Cardiac muscle cell (in vitro differentiated cells and primary cell): ENCODE results near the gene PCNA. TPM values are rescaled to one million over a fixed set of nuclear protein-coding genes. Genes with fewer than 3 reads are reported as not detected.
A peak's percentile ranks its signal among the peaks of the same experiment; 100 is the strongest.

Source experiments
- DNase-seq, 2 donors: peaks; one replicate each; pipeline versions ENCODE4 v3.0.0 to v3.0.0-alpha.2; 2010 to 2017; ENCODE audit warnings: low read depth in 1 of 2, low spot score in 1 of 2
- H3K27ac ChIP-seq: fragments of 200-600 bp; sonication (generic); 2 replicates; pipeline ENCODE4 v1.5.1; 2016
- H3K27me3 ChIP-seq: fragments of 200-600 bp; sonication (generic); 2 replicates; pipeline ENCODE4 v1.6.0; 2016; ENCODE audit warnings: control low read depth
- H3K36me3 ChIP-seq: fragments of 200-600 bp; sonication (generic); 2 replicates; pipeline ENCODE4 v1.5.1; 2016; ENCODE audit warnings: control low read depth
- H3K4me1 ChIP-seq: fragments of 200-600 bp; sonication (generic); 2 replicates; pipeline ENCODE4 v1.8.1; 2017; ENCODE audit warnings: low read depth, mild to moderate bottlenecking, mixed run types
- H3K4me3 ChIP-seq: fragments of 200-600 bp; sonication (generic); 2 replicates; pipeline ENCODE4 v1.5.1; 2016; ENCODE audit warnings: mild to moderate bottlenecking
- H3K9me3 ChIP-seq: fragments of 200-600 bp; sonication (generic); 2 replicates; pipeline ENCODE4 v1.5.1; 2017; ENCODE audit warnings: low read depth, mild to moderate bottlenecking, control low read depth
- polyA plus RNA-seq: library from polyadenylated mRNA; unstranded; fragments of >200 nt; fragmentation: Nextera tagmentation; extraction: Ambion mirVana; gene quantifications from 2 replicates; pipeline ENCODE4 v1.2.1, GENCODE V29; 2016
- total RNA-seq: library from RNA; depleted of rRNA; stranded (reverse); fragments of >200 nt; gene quantifications from 2 replicates; pipeline ENCODE4 v1.2.3, GENCODE V29; 2016
- TF ChIP-seq, protein P1 (sequence below): IDR thresholded peaks from 2 replicates; pipeline ENCODE4 v1.5.1; 2012; ENCODE audit warnings: low read depth, mild to moderate bottlenecking, low read length

PCNA gene
- total and polyA plus RNA-seq, 2 experiments from 2014 or later: 46.6 to 81.2 TPM

DNA sequence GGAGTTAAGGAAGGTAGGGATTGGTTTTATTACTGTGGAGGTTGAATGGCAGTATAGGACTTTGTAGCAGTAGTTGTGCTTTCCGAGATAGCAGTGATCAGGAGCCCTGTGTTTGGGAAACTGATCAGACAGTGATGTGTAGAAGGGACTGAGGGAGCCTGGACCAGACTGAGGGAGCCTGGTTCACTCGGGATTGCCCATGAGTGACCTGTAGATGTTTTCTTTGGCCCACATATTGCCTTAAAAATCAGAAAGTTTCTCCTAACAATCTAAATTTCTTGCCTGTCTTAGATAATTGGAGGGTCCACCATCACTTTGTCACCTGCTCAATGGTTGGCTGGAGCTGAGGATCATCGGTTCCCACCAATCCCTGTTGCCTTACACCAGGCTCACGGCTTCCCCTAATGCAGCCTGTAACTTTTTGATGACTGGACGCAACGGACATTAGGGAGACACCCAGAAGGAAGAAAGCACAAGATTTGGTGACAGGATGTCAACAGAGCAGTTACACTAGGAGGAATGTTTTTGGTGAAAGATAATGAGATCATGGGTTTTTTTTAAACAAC lies 8.2 kb upstream of the PCNA start:
- Histone ChIP-seq H3K4me1 (no peaks in the 10 kb centered on the region), H3K9me3 (no peaks in the 10 kb centered on the region), H3K27me3 (no peaks in the 10 kb centered on the region), H3K4me3 (peak overlapping the region; percentile 61), H3K27ac (no peak overlapping the region), H3K36me3 (no peaks in the 10 kb centered on the region)
- TF ChIP-seq, protein P1, sequence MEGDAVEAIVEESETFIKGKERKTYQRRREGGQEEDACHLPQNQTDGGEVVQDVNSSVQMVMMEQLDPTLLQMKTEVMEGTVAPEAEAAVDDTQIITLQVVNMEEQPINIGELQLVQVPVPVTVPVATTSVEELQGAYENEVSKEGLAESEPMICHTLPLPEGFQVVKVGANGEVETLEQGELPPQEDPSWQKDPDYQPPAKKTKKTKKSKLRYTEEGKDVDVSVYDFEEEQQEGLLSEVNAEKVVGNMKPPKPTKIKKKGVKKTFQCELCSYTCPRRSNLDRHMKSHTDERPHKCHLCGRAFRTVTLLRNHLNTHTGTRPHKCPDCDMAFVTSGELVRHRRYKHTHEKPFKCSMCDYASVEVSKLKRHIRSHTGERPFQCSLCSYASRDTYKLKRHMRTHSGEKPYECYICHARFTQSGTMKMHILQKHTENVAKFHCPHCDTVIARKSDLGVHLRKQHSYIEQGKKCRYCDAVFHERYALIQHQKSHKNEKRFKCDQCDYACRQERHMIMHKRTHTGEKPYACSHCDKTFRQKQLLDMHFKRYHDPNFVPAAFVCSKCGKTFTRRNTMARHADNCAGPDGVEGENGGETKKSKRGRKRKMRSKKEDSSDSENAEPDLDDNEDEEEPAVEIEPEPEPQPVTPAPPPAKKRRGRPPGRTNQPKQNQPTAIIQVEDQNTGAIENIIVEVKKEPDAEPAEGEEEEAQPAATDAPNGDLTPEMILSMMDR: no peak
- no peak for DNase-seq

DNA sequence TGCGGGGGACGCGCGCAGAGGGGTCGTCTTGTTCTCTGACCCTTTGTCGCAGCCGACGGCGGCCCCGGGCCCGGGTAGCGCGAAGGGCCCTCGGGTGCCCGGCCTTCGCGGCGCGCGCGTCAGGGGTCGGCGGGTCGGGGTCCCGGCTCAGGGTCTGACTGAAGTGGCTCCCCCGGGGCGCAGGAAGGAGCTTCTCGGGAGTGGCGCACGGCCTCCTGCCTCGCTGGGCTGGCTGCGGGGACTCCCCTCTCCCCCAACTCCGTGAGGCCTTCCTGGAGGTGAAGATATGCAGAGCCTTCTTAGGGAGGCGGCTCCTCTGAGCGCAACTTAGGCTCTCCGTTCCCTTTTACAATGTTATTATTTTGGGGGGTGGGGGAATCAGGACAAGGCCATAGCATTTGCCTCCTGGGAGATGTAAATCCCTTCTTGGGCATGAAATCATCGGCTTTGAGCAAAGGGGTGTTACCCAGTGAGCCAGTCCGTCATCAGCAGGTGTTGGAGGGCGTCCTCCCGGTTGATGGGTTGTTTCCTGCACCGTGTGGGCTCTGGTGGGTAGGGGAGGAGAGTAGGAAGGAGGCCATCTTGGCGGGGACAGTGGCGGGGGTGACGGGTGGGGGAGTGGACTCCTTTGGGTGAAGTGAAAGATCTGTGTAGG lies 7.6 kb upstream of the PCNA start:
- peak; percentile 24 to 41 for DNase-seq
- Histone ChIP-seq H3K27me3 (no peaks in the 10 kb centered on the region), H3K36me3 (no peaks in the 10 kb centered on the region), H3K9me3 (no peaks in the 10 kb centered on the region), H3K4me1 (no peaks in the 10 kb centered on the region), H3K4me3 (peak overlapping the region; percentile 61), H3K27ac (peak overlapping the region; percentile 55)
- TF ChIP-seq, protein P1: no peak

DNA sequence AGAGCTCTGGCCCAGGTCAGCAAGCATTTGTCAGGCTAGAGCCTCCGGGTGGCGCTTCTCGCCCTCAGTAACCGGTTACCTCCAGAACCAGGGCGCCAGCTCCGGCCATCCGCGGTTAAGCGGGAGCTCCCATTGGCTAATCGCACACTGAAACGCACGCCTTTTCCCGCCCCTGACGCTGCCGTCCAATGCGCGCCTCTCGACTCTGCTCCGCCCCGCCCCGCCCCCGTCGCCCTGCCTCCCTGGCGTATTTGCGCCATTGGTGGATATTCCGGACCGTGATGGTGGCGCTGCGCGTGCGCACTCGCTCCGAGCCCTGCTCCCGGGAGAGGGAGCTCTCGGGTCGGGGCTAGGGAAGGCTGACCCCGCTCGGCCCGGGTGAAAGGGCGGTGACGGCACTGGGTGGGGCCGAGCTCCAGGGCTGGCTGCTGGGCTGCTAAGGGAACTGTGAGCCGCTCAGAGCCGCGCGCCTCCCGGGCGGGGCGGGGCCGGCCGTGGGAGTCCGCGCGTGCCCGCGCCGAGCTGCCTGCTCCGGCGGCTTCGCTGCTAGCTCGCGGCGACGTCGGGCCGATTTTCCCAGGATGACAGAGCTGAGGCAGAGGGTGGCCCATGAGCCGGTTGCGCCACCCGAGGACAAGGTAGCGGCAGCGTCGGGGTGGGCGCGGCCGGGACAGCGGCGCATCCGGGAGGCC lies 6.9 kb upstream of the PCNA start, which contains the start of gene CDS2:
Gene CDS2, plus strand, starts transcription at position 497 of the 692 bp plus-strand sequence. Its CDS starts 85 bp downstream, at position 582.
- Histone ChIP-seq H3K36me3 (no peaks in the 10 kb centered on the region), H3K9me3 (no peaks in the 10 kb centered on the region), H3K27ac (peak within 1 kb of the TSS; percentile 64), H3K27me3 (no peaks in the 10 kb centered on the region), H3K4me1 (no peaks in the 10 kb centered on the region), H3K4me3 (peak within 1 kb of the TSS; percentile 61)
- peak; percentile 99 to 100 for DNase-seq
- TF ChIP-seq, protein P1: peak; percentile 58

DNA sequence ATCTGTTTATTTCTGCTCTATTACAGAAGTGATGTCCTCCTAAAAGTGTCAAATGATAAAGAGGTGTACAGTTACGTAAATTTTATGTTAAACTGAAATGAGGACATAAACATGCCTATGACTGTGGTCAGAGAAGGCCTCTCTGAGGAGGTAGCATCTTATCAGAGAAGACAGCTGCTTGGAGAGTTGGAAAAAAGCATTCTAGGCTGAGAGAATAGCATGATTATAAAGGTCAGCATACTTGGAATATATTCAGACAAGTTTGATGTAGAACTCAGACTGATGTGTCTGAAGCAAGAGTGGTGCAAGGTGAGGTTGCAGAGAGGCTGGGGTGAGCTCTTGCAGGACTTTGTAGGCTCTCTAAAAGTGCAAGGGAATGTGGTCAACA lies 3.1 kb upstream of the PCNA start:
- H3K4me1 ChIP-seq: no peaks in the 10 kb centered on the region
- H3K9me3 ChIP-seq: no peaks in the 10 kb centered on the region
- H3K36me3 ChIP-seq: no peaks in the 10 kb centered on the region
- TF ChIP-seq, protein P1: no peak
- peak in 1 of 2 donors; percentile 41 for DNase-seq
- H3K27ac ChIP-seq: no peak overlapping the region
- H3K4me3 ChIP-seq: no peak overlapping the region
- no peaks in the 10 kb centered on the region for H3K27me3 ChIP-seq

DNA sequence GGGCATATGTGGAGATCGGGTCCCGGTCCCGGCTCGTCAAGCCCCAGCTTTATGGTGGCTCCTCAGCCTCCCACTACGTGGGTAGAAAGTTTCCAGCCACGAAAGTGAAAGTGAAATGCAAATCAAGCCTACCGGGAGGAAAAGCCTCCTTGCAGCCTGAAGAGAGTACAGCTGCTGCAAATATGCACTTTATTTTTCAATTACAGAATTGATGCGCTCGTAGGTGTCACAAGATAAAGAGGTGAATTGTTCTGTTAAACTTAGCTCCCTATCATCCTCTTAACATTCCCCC lies 373 bp upstream of the PCNA start:
- Histone ChIP-seq H3K9me3 (no peaks in the 10 kb centered on the region), H3K36me3 (peaks cover 16% of the 10 kb centered on the region)
- TF ChIP-seq, protein P1: no peak

More for the DNA sequence above, 373 bp upstream of the PCNA start:
- DNase-seq: no peak
- H3K27ac ChIP-seq: no peak overlapping the region
- no peaks in the 10 kb centered on the region for H3K27me3 ChIP-seq
- H3K4me3 ChIP-seq: peak overlapping the region; percentile 49
- no peaks in the 10 kb centered on the region for H3K4me1 ChIP-seq
